Amniotic stem cell (primary cell): ENCODE data around the gene CRADD.
"Not testable (repeated sequence)": the region's sequence is repeated elsewhere in the genome, so short reads cannot be mapped to it uniquely, and the experiment has no call there.

Experiments
- DNase-seq: peaks from one replicate; lab custom pipeline; 2025; lab: John Stamatoyannopoulos, UW

The CRADD gene

GRCh38 chr12:93677195-93678064 is at the start of gene CRADD:
Gene CRADD (plus strand): TSS chr12:93677375.
- DNase-seq, result peak; percentile 92

DNA sequence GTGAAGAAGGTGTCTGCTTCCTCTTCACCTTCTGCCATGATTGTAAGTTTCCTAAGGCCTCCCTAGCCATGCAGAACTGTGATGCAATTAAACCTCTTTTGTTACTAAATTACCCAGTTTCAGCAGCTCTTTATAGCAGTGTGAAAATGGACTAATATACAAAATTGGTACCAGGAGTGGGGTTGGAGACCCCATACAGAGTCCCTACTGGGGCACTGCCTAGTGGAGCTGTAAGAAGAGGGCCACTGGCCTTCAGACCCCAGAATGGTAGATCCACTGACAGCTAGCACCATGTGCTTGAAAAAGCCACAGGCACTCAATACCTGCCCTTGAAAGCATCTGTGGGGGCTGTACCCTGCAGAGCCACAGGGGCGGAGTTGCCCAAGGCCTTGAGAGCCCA is 44.8 kb upstream of the CRADD start:
- no peak for DNase-seq

- DNase-seq, result no peak
Observed at GRCh38 chr12:93634416-93634815, 42.8 kb upstream of the CRADD start.

DNA sequence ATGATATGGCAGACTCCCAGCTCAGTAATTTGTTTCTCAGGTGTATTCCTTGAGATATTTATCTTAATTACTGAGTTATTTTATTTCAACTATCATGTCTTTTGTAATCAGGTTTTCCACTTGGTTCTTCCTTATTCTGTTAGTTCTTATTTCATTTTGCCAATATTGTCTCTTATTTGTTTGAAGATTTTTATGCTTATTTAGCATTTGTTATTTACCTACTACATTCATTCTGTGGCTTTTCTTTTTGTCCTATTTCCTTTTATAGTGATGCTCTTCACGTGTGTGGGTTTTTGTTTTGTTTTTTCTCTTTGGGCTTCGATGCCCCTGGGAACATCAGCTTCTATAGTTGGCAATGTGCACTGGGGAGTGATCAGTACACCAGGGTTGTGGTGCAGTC is 40.5 kb upstream of the CRADD start:
- DNase-seq, result no peak

GRCh38 chr12:93638095-93638494 is 39.1 kb upstream of the CRADD start:
- DNase-seq, result no peak

- no peak for DNase-seq
Observed at GRCh38 chr12:93638954-93639353, 38.2 kb upstream of the CRADD start.

DNA sequence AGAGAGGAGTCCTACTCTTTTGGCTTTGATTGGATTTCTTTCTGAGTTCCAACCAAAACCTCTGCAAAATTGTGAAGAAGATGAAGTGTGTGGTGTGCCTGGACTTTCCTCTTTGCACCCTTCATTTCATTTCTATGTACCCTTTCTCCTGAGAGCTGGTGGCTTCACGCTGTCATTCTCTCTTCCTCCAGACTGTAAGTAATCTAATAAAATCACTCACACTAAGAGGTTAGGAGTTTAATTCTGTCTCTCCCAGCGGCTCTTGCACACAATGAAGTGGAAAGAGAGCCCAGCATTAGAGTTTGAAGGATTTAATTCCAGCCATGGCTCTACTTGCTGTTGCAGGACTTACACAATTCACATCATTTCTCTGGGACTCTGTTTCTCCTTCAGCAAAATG is 37.8 kb upstream of the CRADD start:
- no peak for DNase-seq

DNA sequence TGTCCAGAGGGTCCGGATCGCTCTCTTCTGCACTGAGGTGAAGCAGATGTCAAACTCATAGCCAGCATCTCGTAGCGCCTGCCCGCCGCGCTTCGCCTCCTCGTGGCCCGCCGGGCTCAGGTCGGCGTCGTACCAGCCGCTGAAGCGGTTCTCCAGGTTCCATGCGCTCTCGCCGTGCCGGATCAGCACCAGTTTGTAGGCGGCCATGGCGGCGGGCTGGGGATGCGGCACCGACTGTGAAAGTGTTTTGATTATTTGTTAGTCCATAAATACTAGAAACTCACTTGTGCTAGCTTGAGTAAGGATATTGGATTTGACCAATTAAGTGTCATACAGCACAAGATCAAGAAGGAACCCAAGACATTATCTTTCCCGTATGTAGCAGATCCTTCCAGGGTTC is 35.8 kb upstream of the CRADD start:
- not testable (repeated sequence) for DNase-seq

DNA sequence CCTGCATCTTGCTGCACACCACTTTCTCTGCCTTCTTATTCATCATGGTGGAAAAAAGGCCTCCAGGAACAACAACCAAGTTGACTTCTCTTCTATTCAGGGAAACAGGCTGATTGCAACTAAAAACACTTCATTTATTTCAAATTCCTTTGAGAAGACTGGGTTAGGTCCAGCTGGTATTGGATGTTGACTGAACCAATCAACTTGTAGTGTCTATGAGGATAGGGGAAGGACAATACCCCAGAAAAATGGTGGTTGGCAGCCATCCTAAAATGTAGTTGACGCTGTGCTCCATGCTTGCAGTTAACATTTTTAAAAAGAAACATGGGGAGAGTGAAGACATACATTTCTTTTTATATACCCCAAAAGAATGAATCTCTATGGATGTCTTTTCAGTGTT is 34.4 kb upstream of the CRADD start:
- no peak for DNase-seq

DNA sequence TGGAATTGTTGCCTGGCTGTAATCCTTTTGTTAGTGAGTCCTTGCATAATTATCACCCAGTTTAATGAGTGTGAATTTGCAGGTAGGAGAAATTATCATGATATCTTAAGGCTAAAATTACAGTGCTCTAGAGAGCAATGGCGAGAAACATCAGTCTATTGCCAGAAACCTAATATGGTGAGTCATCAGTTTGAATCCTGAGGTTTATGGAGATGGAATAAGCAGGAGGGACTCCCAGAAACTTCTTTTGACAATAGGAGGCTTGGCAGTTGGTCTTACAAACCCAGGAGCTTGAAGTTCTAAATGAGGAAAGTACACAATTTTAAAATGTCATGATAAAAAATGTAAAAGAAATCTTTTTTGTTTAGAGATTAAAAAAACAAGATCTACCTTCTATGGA is 31.5 kb upstream of the CRADD start:
- no peak for DNase-seq

DNA sequence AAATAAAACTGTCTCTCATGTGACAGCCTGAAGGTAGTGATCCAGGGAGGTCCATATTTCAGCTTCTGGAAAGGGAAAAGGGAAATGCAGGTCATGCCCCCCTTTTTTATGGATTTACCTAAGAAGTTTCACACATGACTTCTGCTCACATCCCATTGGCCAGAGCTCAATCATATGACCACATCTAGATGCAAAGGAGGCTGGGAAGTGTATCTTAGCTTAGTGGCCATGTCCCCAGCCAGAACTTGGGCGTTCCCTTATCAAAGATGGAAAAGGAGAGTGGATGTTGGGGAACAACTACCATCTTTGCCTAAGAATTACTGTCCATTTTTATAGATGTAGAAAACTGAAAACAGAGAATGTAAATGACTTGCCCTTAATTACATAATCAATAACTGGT is 26.5 kb upstream of the CRADD start:
- DNase-seq, result no peak

DNA sequence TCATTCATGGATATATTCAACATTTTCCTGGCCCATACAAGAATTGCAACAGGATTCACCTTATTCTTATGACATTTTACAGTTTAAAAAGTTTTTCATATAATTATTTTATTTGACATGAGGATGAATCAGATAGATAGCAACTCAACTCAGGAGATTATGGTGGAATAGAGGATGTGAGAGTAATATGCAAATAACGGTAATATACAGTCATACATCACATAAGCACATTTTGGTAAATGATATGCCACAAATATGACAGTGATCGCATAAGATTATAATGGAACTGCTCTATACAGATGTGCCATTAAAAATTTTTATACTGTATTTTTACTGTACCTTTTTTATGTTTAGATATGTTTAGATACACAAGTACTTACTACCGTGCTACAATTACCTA is 24.1 kb upstream of the CRADD start:
- DNase-seq, result no peak

GRCh38 chr12:93653712-93654111 is 23.5 kb upstream of the CRADD start:
- DNase-seq, result no peak

DNA sequence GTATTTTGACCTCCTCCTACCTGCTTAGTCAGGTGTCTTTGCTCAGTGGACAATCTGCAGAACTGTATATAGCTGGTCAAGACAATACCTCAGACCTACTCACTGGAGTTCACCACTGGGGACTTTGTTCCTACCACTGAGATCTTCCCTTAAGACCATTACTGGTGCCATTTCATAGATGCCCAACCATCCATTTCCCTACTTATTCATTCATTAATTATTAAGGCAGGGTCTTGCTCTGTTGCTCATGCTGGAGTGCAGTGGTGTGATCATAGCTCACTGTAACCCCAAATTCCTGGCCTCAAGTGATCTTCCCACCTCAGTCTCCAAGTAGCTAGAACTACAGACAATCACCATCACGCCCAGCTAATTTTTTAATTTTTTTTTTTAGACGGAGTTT is 22.8 kb upstream of the CRADD start:
- DNase-seq, result no peak

DNA sequence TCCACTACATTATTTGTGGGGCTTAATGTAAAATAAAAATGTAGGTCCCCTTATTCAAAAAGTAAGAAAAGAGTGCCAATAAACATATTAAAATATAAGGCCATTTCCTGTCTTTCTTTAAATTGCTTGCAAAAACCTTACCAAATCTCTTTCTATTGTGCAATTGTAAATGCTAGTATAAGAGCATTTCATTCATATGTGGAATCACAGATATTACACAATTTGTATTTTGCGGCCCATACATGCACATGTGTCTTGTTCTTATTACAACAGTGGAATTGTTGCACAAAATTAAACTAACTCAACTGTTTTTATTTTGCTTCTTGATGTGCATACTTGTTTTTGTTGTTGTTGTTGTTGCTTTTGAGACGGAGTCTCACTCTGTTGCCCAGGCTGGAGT is 20.1 kb upstream of the CRADD start:
- DNase-seq, result no peak

DNA sequence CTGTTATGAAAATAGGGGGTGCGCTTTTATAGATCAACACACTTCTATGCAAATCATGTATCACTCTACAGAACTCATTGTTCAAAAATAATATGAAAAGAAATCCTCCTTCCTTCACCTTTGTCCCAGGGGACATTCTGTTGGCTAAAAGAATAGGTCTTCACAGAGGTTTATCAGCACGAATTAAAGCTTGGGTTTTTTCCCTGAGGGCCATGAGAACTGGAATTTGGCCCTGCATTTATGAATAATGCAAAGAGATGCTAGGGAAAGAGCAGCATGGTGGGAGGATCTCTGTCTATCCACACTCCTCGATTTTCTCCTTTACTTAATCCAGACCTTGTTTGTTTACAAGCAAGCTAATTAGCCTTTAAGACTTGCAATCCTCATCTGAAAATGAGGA is 16.2 kb upstream of the CRADD start:
- DNase-seq, result no peak

DNA sequence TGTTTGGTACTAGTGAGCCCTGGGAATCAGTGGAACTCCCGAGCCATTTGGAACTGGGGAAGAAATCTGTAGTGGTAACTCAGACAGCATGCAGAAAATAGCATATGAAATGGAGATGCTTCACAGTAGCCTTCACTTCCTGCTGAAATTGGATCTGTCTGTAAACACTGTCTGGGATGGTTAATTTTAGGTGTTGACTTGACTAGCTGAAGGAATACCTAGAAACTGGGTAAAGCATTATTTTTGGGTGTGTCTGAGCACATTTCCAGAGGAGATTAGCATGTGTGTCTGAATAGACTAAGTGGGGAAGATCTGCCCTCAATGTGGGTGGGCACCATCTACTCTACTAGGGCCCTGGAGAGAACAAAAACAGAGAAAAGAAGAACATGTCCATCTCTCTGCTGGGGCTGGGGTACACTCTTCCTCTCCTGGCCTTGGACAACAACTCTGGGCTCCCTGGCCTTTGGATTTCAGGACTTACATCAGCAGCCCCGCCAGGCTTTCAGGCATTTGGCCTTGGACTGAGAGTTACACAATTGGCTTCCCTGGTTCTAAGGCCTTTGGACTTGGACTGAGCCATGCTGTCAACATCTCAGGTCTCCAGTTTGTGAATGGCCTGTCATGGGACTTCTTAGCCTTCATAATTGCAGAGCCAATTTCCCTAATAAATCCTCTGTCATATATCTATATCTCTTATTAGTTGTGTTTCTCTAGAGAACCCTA is 14.0 kb upstream of the CRADD start:
- DNase-seq, result no peak

DNA sequence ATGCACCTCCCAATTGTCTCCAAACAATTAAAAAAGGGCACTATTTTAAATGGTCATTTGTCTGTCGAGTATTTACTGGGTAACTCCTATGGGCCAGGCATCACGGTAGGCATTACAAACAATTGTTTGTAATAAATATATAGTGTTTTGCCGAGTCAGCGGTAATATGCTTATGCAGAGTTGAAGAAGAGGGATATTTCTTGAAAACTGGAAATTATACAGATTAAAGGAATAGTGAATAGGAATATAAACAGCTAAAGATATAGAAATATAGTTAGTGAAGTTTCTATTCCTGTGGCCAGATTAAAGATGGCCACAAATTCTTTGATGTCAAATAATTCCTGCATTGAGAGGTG is 13.5 kb upstream of the CRADD start:
- no peak for DNase-seq

DNA sequence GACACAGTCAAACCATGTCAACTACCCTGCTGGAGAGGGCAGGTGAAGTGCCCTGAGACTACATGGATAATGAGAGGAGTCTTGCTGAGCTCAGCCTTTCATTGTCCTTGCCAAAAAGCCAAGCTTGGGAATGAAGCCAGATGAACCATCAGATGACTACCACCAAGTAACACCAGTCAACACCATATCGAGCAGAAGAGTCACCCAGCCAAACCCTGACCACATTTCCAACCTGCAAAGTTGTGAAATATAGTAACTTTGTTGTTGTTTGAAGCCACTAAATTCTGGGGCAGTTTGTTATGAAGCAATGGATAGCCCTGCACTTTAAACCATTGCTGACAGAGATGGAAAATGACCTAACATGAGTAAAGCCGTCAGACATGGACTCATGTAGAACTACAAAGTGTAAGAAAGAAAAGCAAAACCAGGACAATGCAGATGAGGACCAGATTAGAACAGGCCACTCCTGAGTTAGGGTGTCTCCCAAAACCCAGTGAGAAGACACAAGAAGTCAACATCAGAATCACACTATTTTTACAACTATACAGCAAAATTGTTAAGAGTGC is 12.5 kb upstream of the CRADD start:
- no peak for DNase-seq

DNA sequence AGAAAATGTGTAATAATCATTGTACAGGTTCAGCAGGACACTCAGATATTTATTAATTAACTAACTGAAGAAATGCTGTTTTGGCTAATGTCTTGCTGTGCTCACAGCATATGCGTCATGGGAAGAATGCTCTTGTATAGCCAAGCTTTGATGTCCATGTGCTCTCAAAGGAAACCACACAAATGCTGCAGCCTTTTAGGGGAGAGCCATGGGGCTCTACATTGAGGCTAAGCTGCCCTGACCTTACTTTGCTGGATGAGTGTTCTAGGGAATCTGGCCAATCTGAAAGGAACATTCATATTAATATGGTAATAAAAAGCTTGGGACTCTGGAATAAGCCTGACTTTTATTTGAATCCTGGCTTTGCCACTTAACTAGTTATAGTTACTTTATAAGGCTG is 9.5 kb upstream of the CRADD start:
- DNase-seq, result no peak

DNA sequence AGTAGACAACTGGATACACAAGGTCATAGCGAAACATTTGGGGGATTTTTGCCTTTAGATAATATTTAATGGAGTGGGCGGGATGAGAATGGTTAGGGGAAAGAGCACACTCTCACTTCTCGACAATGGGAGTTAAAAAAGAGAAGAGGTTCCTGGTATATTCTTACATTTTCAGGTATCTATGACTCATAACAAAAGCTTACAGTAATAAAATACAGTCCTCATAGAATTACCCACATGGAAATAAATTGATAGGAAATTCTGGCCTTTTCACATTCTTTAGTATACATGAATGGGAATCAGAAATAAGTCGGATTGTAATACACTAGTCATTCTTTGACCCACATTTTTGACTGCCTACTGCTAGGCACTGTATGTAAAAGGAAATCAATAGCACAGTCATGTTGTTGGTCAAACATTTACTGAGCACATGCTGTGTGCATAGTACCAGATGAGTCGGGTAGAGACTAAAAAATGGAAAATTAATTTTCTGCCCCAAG is 8.2 kb upstream of the CRADD start:
- DNase-seq, result no peak

DNA sequence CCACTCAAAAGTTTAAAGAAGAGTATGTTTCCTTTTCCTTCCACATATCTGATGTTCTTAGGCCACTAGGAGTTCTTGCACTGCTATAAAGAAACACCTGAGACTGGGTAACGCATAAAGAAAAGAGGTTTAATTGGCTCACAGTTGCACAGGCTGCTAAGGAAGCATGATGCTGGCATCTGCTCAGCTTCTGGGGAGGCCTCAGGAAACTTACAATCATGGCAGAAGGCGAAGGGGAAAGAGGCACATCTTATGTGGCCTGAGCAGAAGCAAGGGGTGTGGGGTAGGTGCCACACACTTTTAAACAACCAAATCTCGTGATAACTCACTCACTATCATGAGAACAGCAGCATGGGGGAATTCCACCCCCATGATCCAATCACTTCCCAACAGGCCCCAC is 7.7 kb upstream of the CRADD start:
- DNase-seq, result no peak

- DNase-seq, result no peak
Observed at GRCh38 chr12:93670104-93670503, 7.1 kb upstream of the CRADD start.
